Measurements from ENCODE around the gene ALKBH3.

- TF ChIP-seq, protein P1, sequence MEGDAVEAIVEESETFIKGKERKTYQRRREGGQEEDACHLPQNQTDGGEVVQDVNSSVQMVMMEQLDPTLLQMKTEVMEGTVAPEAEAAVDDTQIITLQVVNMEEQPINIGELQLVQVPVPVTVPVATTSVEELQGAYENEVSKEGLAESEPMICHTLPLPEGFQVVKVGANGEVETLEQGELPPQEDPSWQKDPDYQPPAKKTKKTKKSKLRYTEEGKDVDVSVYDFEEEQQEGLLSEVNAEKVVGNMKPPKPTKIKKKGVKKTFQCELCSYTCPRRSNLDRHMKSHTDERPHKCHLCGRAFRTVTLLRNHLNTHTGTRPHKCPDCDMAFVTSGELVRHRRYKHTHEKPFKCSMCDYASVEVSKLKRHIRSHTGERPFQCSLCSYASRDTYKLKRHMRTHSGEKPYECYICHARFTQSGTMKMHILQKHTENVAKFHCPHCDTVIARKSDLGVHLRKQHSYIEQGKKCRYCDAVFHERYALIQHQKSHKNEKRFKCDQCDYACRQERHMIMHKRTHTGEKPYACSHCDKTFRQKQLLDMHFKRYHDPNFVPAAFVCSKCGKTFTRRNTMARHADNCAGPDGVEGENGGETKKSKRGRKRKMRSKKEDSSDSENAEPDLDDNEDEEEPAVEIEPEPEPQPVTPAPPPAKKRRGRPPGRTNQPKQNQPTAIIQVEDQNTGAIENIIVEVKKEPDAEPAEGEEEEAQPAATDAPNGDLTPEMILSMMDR (IDR thresholded peaks at IDR 0.05 in 4 of 5, conservative IDR thresholded peaks at IDR 0.05 in 1 of 5): no peak
- TF ChIP-seq POLR2A (IDR thresholded peaks at IDR 0.05): no peak
Observed at GRCh38 chr11:43950311-43950855, 69.8 kb downstream of the ALKBH3 start.

Data from gastrocnemius medialis (tissue), 4 donors.